Coronary artery (tissue), 2 donors: ENCODE data around the gene CUZD1.

Experiments
- DNase-seq: peaks from one replicate; pipeline ENCODE4 v3.0.0-alpha.2; 2017; ENCODE audit warnings: low spot score
- H3K27ac ChIP-seq, 2 donors: fragments of 200-600 bp; sonication (generic); one replicate each; pipeline ENCODE4 v1.5.1; 2016 to 2019
- H3K4me3 ChIP-seq: fragments of 200-600 bp; sonication (generic); 2 replicates; pipeline ENCODE4 v1.5.1; 2016; ENCODE audit warnings: mild to moderate bottlenecking, moderate library complexity
- TF ChIP-seq, protein P1 (sequence below): fragments of 200-600 bp; sonication (generic); IDR thresholded peaks from one replicate; pipeline ENCODE4 v1.5.1; 2019; ENCODE audit warnings: antibody characterized with exemption

CUZD1 gene

GRCh38 chr10:122853665-122854313, 8.1 kb upstream of the CUZD1 start:
- TF ChIP-seq, protein P1, sequence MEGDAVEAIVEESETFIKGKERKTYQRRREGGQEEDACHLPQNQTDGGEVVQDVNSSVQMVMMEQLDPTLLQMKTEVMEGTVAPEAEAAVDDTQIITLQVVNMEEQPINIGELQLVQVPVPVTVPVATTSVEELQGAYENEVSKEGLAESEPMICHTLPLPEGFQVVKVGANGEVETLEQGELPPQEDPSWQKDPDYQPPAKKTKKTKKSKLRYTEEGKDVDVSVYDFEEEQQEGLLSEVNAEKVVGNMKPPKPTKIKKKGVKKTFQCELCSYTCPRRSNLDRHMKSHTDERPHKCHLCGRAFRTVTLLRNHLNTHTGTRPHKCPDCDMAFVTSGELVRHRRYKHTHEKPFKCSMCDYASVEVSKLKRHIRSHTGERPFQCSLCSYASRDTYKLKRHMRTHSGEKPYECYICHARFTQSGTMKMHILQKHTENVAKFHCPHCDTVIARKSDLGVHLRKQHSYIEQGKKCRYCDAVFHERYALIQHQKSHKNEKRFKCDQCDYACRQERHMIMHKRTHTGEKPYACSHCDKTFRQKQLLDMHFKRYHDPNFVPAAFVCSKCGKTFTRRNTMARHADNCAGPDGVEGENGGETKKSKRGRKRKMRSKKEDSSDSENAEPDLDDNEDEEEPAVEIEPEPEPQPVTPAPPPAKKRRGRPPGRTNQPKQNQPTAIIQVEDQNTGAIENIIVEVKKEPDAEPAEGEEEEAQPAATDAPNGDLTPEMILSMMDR: no peak
- H3K4me3 ChIP-seq: no peak overlapping the region

GRCh38 chr10:122852261-122852660, 6.6 kb upstream of the CUZD1 start:
- no peak overlapping the region for H3K27ac ChIP-seq

More at GRCh38 chr10:122853665-122854313, 8.1 kb upstream of the CUZD1 start:
- DNase-seq: no peak
- H3K27ac ChIP-seq: no peak overlapping the region

GRCh38 chr10:122850705-122851640, 5.3 kb upstream of the CUZD1 start:
- H3K4me3 ChIP-seq: no peak overlapping the region
- no peak for DNase-seq
- H3K27ac ChIP-seq: no peak overlapping the region
- TF ChIP-seq, protein P1: no peak

More at GRCh38 chr10:122852261-122852660, 6.6 kb upstream of the CUZD1 start:
- no peak for DNase-seq
- no peak overlapping the region for H3K4me3 ChIP-seq
- TF ChIP-seq, protein P1: no peak

DNA sequence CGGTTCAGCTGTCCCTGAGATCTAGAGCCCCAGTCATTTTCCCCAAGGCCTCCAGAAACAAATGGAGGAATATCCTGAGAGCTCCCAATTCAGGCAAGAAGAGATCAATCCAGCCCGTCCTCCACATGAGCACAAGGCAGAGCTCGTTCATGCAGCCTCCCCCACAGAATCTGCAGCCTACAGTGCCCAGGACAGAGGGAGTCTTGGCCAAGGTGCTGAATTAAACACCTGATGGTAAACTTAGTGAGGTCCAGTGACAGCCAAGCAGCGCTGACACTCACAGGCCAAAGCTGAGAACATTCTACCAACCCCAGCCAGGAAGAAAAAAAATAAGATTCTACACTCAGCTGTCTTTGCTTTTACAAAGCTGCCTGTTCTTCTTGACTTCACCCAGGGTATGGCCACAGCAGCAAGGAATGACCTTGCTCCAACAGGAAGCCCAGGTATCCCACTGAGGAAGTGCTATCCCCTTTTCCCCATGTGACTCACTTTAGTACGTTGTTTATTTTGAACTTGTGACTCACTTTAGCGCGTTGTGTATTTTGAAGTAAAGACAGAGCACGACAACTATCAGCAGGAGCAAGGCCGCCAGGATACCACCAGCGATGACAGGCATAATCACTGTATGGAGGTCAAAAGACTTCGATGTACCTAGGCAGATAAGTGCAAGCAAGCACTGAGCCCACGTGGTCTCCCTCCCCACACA, 4.4 kb upstream of the CUZD1 start:
- no peak overlapping the region for H3K27ac ChIP-seq
- no peak for DNase-seq
- TF ChIP-seq, protein P1: no peak
- H3K4me3 ChIP-seq: no peak overlapping the region

GRCh38 chr10:122849090-122849489, 3.4 kb upstream of the CUZD1 start:
- H3K27ac ChIP-seq: no peak overlapping the region
- DNase-seq: no peak
- H3K4me3 ChIP-seq: no peak overlapping the region
- TF ChIP-seq, protein P1: no peak

DNA sequence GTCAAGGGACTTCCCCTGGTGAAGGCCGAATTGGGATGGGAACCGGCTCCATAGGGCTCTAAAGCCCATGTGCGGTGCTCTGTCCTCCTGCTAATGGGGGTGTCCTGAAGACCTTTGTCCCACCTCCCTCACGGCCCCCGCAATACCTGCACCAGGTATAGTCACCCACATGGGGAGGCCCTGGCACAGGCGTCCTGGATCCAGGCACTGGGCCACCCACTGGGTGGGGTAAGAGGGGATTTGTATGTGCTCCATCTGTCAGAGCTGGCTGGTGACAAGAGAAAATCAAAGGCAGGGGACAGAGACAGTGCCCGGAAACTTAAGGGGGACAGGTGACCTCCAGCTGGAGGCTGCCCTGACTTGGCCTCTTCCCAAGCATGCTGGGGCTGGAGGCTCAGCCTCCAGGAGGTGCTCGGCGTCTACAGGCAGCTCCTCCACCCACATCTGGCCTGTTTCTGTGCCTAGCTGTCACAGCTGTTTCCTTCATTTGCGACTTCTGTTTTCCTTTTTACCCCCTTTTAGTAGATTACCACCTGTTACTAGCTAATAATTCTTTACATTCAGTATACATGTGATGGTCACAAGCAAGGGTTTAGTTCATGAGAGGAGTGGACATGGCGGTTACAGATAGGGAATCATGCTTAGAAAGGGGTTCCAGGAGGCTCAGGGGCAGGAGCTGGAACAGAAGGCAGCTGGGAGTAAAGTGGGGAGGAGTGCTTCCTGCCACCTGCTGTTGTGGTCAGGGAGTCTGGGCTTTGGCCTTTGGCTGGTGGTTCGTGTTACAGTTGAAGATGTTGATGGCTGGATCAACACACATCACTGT, 2.3 kb upstream of the CUZD1 start:
- Histone ChIP-seq H3K4me3 (no peak overlapping the region), H3K27ac (no peak overlapping the region)
- DNase-seq: no peak
- TF ChIP-seq, protein P1: no peak
